Keratinocyte (primary cell): Measurements from ENCODE around the gene HAUS8. TPM values are rescaled to one million over a fixed set of nuclear protein-coding genes. Genes with fewer than 3 reads are reported as not detected.
"Not testable (repeated sequence)": the region's sequence is repeated elsewhere in the genome, so short reads cannot be mapped to it uniquely, and the experiment has no call there.

Experiments
- DNase-seq: peaks from one replicate; pipeline ENCODE4 v3.0.0-alpha.2; 2011; ENCODE audit warnings: low read depth, missing footprints, low spot score
- FAIRE-seq: peaks from 2 replicates; lab custom pipeline; 2011; peaks lifted over from hg19 to GRCh38; lab: Jason Lieb, UNC
- H2AFZ ChIP-seq: 2 replicates; pipeline ENCODE4 v1.6.0; 2012; ENCODE audit warnings: low read length, control low read depth, inconsistent platforms; ENCODE audit not compliant: control insufficient read depth
- H3K27ac ChIP-seq: 2 replicates; pipeline ENCODE4 v1.5.1; 2011; ENCODE audit warnings: low read length; ENCODE audit not compliant: control insufficient read depth, insufficient read depth
- H3K27me3 ChIP-seq: 3 replicates; pipeline ENCODE4 v1.6.0; 2011; ENCODE audit warnings: low read length; ENCODE audit not compliant: control insufficient read depth, insufficient read depth; ENCODE audit errors: extremely low read depth
- H3K36me3 ChIP-seq, 2 experiments: 2 replicates in 1 of 2; 3 replicates in 1 of 2; pipeline ENCODE4 v1.5.1; 2011; ENCODE audit warnings: low read length in 2 of 2, mild to moderate bottlenecking in 1 of 2; ENCODE audit not compliant: control insufficient read depth in 2 of 2, insufficient read depth in 2 of 2; ENCODE audit errors: extremely low read depth in 1 of 2
- H3K4me1 ChIP-seq: 3 replicates; pipeline ENCODE4 v1.5.1; 2011; ENCODE audit warnings: low read length; ENCODE audit not compliant: control insufficient read depth, insufficient read depth; ENCODE audit errors: extremely low read depth
- H3K4me2 ChIP-seq: 3 replicates; pipeline ENCODE4 v1.6.0; 2011; ENCODE audit warnings: low read depth, low read length; ENCODE audit not compliant: control insufficient read depth, insufficient read depth; ENCODE audit errors: extremely low read depth
- H3K4me3 ChIP-seq, 3 experiments: fragments of 200-600 bp in 1 of 3; sonication (generic) in 1 of 3; 2 replicates in 2 of 3; 3 replicates in 1 of 3; pipeline ENCODE4 v1.5.1; 2011 to 2016; ENCODE audit warnings: low read length in 3 of 3, mild to moderate bottlenecking in 3 of 3, control low read depth in 2 of 3, inconsistent platforms in 1 of 3, low read depth in 1 of 3, mixed read lengths in 1 of 3, mixed run types in 1 of 3, moderate library complexity in 1 of 3; ENCODE audit not compliant: control insufficient read depth in 2 of 3, insufficient read depth in 2 of 3; ENCODE audit errors: extremely low read depth in 1 of 3
- H3K79me2 ChIP-seq: 2 replicates; pipeline ENCODE4 v1.6.0; 2012; ENCODE audit warnings: low read length; ENCODE audit not compliant: control insufficient read depth, insufficient read depth
- H3K9ac ChIP-seq: 3 replicates; pipeline ENCODE4 v1.6.0; 2011; ENCODE audit warnings: low read length; ENCODE audit not compliant: control insufficient read depth, insufficient read depth; ENCODE audit errors: extremely low read depth
- H3K9me1 ChIP-seq: 3 replicates; pipeline ENCODE4 v1.6.0; 2011; ENCODE audit warnings: low read length; ENCODE audit not compliant: control insufficient read depth, insufficient read depth; ENCODE audit errors: extremely low read depth
- H3K9me3 ChIP-seq: 2 replicates; pipeline ENCODE4 v1.5.1; 2012; ENCODE audit warnings: low read depth, low read length; ENCODE audit not compliant: control insufficient read depth
- H4K20me1 ChIP-seq: 3 replicates; pipeline ENCODE4 v1.6.0; 2011; ENCODE audit warnings: low read length; ENCODE audit not compliant: control insufficient read depth, insufficient read depth; ENCODE audit errors: extremely low read depth
- EZH2 ChIP-seq: IDR thresholded peaks from one replicate; pipeline ENCODE4 v1.6.1; 2012; ENCODE audit warnings: inconsistent platforms, mild to moderate bottlenecking, low read length, moderate library complexity
- dilution Hi-C: fragments of 300-500 bp; cut with MboI; formaldehyde crosslinking; loops from one replicate; pipeline ENCODE4 v1.7.0; 2020; ENCODE audit warnings: low sequenced_read_pairs; ENCODE audit not compliant: extremely low pct_ligation_motif_present
- polyA plus RNA-seq, 5 experiments: library from polyadenylated mRNA; depleted of rRNA in 3 of 5; stranded (reverse) in 3 of 5; stranded (forward) in 1 of 5; unstranded in 1 of 5; fragments of >200 nt; gene quantifications; 1 replicate in 1 of 5; 2 replicates in 3 of 5; 3 replicates in 1 of 5; pipeline versions ENCODE4 v1.2.1 to v1.2.3, GENCODE V29; 2011 to 2012; ENCODE audit warnings: missing spikeins in 2 of 5, low read depth in 1 of 5, low replicate concordance in 1 of 5
- TF ChIP-seq, protein P1 (sequence below), 3 experiments: IDR thresholded peaks in 1 of 3; conservative IDR thresholded peaks in 1 of 3; optimal IDR thresholded peaks in 1 of 3; 2 replicates in 2 of 3; 3 replicates in 1 of 3; pipeline versions ENCODE3 to v1.5.1; 2011; ENCODE audit warnings: low read length in 3 of 3, mild to moderate bottlenecking in 3 of 3, moderate library complexity in 2 of 3, control low read depth in 1 of 3, inconsistent platforms in 1 of 3; ENCODE audit not compliant: insufficient read depth in 2 of 3; ENCODE audit errors: extremely low read depth in 1 of 3

The HAUS8 gene
- polyA plus RNA-seq, 1 donor (not counting 4 experiments of a cell fraction or from before 2014, with no cell fraction given), result 8.1 TPM

DNA sequence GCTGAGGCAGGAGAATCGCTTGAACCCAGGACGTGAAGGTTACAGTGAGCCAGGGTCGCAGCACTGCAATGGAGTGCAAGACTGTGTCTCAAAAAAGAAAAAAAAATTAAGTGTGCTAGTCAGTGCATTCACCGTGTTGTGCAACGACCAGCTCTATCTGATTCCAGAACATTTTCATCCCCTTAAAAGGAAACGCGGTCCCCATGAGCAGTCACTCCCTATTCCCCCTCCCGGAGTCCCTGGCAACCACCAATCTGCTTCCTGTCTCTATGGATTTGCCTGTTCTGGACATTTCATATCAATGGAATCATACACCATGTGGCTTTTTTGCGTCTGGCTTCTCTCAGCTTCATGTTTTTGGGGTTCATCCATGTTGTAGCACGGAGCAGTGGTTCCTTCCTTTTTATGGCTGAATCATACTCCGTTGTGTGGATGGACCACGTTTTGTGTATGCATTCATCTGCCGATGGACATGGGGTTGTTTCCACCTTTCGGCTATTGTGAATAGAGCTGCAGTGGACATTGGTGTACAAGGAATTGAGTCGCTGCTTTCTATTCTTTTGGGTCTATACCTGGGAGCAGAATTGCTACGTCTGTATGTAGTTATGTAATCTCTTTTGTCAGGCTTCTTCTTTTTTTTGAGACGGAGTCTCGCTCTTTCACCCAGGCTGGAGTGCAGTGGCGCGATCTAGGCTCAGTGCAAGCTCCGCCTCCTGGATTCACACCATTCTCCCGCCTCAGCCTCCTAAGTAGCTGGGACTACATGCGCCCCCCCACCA lies 20.1 kb upstream of the HAUS8 start:
- Histone ChIP-seq H3K27ac (no peak overlapping the region), H3K9me1 (peaks cover 5% of the 10 kb centered on the region), H2AFZ (no peak overlapping the region), H3K4me2 (no peak overlapping the region), H3K79me2 (peaks cover 71% of the 10 kb centered on the region), H4K20me1 (no peaks in the 10 kb centered on the region), H3K4me3 (no peak overlapping the region), H3K27me3 (no peaks in the 10 kb centered on the region), H3K9ac (no peak overlapping the region), H3K36me3 (peaks cover 3 to 11% of the 10 kb centered on the region in 2 experiments), H3K9me3 (no peaks in the 10 kb centered on the region), H3K4me1 (no peaks in the 10 kb centered on the region)
- no peak for TF ChIP-seq EZH2
- TF ChIP-seq, protein P1, sequence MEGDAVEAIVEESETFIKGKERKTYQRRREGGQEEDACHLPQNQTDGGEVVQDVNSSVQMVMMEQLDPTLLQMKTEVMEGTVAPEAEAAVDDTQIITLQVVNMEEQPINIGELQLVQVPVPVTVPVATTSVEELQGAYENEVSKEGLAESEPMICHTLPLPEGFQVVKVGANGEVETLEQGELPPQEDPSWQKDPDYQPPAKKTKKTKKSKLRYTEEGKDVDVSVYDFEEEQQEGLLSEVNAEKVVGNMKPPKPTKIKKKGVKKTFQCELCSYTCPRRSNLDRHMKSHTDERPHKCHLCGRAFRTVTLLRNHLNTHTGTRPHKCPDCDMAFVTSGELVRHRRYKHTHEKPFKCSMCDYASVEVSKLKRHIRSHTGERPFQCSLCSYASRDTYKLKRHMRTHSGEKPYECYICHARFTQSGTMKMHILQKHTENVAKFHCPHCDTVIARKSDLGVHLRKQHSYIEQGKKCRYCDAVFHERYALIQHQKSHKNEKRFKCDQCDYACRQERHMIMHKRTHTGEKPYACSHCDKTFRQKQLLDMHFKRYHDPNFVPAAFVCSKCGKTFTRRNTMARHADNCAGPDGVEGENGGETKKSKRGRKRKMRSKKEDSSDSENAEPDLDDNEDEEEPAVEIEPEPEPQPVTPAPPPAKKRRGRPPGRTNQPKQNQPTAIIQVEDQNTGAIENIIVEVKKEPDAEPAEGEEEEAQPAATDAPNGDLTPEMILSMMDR (optimal IDR thresholded peaks at IDR 0.05 in 1 of 3, IDR thresholded peaks at IDR 0.05 in 1 of 3, conservative IDR thresholded peaks at IDR 0.05 in 1 of 3; ENCODE audit: extremely low read depth in 1 of 3, insufficient read depth in 2 of 3, low read length in 3 of 3), result no peak
- FAIRE-seq (no peak), DNase-seq (no peak)
- dilution Hi-C loops, result no loop called here

DNA sequence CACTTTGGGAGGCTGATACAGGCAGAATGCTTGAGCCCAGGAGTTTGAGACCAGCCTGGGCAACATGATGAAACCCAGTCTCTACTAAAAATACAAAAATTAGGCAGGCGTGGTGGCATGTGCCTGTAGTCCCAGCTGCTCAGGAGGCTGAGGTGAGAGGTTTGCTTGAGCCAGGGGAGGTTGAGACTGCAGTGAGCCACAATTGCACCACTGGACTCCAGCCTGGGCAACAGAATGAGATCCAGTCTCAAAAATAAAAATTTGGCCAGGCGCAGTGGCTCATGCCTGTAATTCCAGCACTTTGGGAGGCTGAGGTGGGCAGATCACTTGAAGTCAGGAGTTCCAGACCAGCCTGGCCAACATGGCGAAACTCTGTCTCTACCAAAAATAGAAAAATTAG lies 19.4 kb upstream of the HAUS8 start:
- Histone ChIP-seq H3K36me3 (peaks cover 3 to 11% of the 10 kb centered on the region in 2 experiments), H3K79me2 (peaks cover 76% of the 10 kb centered on the region)
- H3K27ac ChIP-seq, H3K9me3 ChIP-seq, H2AFZ ChIP-seq, dilution Hi-C loops, H3K4me2 ChIP-seq, H3K9me1 ChIP-seq, H3K4me1 ChIP-seq, DNase-seq, FAIRE-seq, H3K9ac ChIP-seq, H3K27me3 ChIP-seq, H4K20me1 ChIP-seq, H3K4me3 ChIP-seq: not testable (repeated sequence)
